Measurements from ENCODE around the gene CCK.

The CCK gene

DNA sequence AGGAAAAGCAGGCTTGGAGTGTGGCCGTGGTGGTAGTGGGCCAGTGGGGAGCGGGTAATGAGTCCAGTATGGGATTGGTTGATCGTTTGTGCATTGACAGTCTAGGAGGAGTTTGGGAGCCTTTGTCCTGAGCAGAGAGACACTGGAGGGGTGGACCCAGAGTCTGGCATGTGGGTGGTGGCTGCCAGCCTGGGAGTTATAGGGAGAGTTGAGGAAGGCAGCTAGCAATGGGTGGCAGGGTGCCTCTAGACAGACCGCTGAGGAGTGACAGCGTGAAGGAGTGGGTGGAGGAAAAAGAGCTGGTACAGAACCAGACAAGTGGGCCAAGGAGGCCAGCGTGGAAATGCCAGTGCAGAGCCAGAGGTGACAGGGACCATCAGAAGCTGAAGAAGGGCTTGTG lies 1.9 kb upstream of the CCK start:
- DNase-seq (ENCODE audit: low read depth), result no peak

DNA sequence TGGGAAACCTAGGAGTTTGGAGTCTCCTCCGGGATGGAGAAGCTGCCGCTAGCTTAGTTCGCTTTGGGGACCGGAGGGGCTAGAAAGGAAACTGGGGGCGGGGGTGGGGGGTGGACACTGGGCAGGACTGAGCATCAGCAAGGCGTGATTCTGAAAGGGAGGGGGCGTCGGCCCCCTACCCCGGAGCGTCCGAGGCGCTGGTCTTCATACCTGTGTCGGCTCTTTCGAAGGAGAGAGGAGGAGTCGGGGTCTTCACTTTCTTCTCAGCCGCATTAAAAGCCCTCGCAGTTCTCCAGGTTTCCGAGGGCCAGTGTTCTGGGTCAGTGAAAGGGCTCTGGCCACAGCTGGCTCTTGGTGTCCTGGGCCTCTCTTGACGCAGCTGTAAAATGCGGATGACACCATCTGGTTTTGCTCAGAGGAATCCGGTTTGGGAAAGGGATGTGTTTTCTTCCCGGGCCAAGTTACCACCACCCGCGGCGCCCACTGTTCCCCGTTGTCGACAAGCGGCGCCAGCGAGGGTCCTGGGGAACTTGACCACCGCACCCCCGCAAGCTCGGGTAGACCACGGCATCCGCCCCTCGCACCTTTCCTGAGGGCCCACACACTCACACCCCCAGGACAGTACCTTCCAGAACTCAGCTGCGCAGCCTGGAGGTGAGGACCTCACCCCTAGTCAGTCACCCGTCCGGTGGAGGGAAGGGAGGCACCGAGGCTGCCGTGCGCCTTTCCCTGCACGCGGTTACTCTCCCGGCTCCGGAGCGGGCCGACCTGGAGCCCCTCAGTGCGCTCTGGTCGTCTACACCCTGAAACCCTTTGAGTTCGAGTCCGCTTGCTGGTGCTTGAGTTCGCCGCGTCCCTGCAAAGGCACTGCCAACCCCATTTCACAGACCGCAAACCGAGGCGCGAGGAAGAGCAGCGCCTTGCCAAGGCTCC lies 660 bp downstream of the CCK start:
- no peak for DNase-seq (ENCODE audit: low read depth)

DNA sequence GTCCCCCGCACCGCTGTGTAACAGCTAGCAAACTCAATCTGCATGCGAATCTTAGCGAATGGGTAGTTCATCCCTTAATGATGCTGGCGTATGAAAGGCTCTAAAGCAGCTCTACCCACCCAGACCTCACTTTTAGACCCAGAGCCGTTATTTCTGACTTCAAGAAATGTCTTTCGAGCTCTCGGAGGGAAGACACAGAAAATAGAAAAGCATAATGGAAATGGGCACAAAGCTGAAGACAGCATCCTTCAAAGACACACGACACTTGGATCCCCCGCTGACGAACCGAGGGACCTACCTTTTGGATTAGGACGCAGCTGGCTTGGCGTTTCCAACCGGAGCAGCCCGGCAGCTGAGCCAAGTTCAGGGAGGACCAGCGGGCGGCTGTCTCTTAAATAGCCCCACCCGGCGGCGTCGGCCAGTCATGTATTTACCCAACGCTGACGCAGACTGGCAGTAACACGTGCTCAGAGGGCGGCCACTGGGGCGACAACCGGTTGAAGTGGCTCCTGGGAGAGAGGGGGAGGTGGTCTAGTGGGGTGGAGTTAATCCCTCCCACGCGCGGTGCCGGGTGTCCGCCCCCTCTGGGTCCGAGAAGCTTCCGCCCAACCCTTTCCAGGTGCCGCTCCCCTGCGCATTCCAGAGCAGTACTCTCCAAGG lies 1.5 kb downstream of the CCK start:
- no peak for DNase-seq (ENCODE audit: low read depth)

DNA sequence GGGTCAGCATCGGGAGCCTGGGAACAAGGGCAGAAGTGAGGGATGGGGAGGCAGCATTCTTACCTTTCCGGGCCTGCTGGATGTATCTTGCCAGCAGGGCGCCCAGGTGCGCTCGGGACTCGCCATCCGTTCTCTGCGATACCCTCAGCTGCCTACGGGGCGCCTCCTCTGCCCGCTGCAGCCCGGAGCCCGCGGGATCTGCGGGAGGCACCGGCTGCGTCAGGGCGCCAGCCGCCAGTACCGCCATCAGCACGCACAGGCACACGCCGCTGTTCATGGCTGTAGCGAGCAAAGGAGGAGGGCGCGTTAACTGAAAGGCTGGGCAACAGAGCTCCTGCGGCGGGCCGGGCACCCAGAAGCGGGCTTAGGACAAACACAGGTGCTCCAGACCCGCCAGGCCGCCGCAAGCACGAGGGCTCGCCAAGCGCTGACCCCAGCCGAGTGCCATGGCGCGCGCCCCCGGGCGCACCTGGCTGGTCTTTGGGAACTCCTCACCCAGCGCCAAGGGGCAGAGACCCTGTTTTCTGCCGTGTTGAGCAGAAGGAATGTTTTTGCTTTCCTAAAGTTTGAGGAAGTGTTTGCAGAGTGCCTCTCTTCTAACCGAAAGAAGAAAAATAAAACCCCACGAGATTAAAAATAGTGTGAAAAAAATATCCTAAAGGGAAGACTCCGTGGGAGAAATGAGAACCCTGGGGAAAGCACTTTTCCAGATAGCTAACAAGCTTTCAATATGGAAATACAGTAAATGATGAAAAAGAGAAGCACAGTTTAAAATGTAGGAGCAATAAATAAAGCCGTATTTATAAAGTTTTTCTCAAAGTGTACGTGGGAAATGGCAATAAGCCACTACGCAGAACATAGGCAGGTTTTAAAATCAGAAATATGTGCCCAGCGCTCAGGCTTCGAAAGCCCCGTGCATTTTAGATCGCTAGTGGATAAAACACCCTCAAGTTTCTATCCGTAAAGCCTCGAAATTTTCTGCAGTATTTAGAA lies 2.3 kb downstream of the CCK start:
- DNase-seq (ENCODE audit: low read depth), result peak; percentile 12

DNA sequence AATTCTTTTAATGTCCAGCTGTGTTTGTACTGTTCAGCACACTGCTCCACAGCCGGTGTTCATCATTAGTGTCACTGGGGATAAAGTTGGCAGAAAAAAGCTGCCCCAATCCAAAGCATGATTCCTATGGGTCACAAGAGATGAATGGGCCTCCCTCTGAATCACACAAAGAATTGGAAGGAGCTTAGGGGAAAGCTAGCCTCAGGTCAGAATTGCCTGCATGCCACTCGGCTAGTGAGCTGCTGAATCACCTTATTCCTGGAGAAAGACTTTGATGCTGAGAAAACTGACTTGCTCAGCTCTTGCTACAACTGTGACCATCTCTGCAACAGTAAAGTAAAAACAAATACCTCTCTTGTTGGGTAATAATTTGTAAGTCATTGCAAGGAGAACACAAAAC lies 3.5 kb downstream of the CCK start:
- no peak for DNase-seq (ENCODE audit: low read depth)

DNA sequence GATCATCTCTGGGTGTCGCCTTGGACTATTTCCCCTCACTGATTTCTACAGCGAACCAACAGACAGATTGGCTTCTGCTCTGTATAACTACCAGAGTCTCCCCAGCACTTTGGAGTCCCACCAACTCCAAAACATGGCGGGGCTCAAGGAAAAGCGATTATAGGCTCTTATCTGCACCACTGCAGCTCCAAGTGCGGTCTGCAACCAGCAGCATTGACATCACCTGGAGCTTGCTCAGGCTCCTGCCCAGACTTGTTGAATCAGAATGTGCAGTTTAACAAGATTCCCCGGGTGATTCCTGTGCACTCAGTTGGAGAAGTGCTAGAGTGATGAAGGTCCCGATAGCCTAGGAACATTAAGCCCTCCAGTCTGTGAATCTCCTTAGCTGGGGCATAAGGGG lies 9.0 kb downstream of the CCK start:
- no peak for DNase-seq (ENCODE audit: low read depth)

DNA sequence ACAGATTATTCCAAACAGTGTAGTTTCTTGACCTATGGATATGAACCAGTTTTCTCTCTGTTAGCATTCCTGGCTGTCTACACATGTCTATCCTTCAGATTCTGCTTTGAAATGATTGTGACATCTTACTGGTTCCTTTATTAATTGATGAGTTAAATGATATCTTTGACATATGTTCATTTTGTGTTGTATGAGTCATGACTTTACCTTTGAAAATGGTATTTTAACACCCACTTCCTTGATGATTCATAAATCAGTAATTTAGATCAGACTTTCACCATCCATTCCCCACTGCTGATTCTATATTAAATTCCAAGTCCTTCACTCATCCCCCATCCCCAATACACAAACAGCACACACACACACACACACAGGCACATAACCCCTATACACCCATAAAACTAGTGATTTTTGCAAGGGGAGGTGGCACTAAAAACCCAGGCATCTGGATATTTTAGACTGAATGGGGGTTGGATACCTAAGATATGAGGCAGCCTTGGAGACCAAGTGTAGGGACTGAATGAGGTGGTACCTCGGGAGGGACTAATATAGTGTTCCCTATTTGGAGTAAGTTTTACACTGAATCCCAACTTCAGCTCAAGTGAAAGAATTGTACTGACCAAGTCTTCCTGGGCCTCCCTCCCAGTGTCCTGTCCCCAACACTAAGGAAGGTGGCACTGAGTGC lies 9.7 kb downstream of the CCK start:
- no peak for DNase-seq (ENCODE audit: low read depth)

DNA sequence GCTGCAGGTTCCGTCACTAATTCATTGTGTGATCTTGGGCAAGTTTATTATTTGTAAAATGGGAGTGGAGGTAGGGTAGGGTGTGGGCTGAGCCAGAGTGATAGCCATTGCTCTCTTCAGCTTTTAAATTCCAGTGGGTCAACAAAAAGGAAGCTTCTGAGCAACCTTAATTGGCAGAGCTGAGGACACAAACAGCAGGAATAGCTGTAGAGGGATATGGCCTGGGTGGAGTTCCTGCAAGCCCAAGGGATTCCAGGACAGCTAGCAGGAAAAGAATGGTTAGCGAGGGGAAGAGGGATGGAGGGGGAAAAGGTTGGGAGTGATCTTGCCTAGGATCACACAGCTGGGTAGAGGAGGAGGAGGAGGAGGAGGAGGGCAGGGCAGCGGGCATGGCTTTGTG lies 11.4 kb downstream of the CCK start:
- DNase-seq (ENCODE audit: low read depth), result no peak

DNA sequence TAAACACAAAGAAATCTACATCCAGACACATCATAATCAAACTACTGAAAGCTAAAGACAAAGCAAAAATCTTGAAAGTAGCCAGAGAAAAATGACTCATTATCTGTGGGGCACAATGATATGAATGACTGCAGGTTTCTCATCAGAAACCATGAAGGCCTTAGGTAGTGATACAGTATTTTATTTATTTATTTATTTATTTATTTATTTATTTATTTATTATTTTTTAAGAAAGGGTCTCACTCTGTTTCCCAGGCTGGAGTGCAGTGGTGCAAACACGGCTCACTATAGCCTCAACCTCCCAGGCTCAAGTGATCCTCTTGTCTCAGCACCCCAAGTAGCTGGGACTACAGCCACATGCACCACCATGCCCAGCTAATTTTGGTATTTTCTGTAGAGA lies 15.2 kb downstream of the CCK start:
- no peak for DNase-seq (ENCODE audit: low read depth)

DNA sequence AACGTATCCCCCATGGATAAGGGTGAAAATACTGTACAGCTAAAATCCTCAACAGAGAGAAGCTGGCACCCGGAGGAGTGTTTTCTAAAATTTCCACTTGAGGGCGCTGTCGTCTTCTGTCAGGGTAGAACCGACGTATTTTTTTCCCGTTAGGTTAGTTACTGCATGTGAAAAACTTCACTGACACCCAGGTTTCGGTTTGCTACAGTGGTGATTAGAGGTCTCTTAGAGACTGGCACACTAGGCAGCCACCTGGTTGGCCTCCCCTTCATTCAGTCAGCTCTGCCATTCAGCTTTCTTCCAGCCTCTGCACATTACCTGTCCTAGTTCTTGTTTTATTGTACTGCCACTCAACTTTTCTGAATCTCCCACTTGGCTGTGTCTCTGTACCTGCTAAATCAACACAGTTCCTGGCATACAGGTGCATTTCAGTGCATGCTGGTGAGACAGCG lies 18.4 kb downstream of the CCK start:
- peak; percentile 50 for DNase-seq (ENCODE audit: low read depth)

DNA sequence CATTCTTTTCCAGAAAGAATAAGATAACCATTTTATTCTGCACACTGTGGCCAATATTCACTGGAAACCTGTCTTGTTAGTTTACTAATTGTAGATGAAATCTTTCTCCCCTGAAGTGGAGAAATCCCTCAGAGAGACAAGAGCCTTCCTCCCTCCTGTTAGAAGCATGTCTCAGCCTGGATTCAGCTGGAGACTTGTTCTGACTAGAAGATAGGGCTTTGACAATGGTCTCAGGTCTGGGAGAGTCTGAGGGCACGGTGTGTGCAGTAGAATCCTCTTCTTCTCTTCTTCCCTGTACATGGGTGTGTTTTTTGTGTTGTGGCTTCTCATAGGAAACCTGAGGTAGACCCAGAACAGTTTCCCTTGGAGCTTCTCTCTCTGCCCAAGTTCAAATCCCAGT lies 19.9 kb downstream of the CCK start:
- DNase-seq (ENCODE audit: low read depth), result no peak

DNA sequence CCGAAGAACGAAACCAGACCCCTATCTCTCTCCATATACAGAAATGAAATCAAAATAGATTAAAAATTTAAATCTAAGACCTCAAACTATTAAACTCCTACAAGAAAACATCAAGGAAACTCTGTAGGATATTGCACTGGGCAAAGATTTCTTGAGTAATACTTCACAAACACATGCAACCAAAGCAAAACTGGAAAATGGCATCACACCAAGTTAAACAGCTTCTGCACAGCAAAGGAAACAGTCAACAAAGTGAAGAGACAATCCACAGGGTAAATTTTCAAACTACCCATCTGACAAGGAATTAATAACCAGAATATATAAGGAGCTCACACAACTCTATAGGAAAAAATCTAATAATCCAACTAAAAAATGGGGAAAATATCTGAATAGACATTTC lies 29.4 kb downstream of the CCK start:
- DNase-seq (ENCODE audit: low read depth), result no peak

DNA sequence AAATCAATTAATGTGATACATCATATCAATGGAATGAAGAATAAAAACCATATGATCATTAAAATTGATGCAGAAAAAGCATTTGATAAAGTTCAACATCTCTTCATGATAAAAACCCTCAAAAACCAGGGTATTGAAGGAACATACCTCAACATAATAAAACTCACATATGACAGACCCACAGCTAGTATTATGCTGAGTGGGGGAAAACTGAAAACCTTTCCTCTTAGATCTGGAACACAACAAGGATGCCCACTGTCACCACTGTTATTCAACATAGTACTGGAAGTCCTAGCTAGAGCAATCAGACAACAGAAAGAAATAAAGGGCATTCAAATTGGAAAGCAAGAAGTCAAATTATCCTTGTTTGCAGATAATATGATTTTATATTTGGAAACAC lies 30.5 kb downstream of the CCK start:
- DNase-seq (ENCODE audit: low read depth), result no peak

DNA sequence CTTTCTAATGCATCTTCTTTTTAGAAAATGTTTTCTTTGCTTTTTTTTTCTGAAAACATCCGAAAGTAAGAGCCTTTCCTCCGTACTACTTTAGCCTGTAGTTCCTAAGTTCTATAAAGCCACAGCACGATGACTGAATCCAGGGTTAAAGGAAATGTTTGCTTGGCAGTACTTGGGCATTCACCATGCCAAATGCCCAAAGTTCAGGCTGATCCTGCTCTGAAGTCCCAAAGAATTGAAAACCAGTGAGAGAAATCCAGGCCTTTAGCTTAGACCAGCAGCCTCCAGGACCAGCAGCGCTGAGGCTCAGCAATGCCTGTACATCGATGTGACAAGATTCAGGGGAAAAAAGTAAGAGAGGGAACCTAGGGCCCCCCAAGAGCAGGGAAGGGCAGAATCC lies 35.1 kb downstream of the CCK start:
- no peak for DNase-seq (ENCODE audit: low read depth)

DNA sequence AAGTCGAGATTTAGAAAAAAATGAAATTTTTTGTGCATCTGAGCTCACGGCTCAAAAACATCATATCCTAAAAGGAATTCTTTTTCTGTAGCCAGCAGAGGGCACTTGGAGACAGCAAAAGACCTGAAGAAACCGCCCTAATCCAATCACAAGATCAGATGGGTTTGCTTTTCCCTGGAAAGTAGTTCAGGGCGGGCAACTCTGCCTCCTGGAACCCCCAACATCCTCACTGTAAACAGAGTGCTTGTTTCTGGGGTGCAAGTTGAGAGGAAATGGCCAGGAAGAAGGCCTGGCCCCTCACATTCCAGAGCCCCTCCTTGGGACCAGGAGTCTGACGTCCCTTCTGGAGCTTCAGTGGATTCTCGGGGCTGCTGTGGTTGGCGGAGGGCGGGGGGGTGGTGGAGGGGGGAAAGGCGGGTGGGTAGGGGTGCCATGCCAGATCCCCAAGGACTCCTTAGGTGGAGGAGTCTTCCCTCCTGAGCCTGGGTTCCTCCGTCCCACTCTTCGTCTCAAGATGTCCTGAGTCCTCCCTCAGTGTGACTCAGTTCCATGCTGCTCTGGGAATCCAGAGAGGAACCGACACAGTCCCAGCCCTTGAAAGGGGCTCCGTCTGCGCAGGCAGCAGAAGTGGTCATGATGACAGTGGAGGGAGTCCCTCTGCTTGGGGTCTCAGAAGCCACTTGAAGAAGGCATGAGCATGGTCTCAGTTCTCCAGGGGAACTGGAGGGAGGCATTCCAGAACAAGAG lies 35.9 kb downstream of the CCK start:
- DNase-seq (ENCODE audit: low read depth), result no peak

DNA sequence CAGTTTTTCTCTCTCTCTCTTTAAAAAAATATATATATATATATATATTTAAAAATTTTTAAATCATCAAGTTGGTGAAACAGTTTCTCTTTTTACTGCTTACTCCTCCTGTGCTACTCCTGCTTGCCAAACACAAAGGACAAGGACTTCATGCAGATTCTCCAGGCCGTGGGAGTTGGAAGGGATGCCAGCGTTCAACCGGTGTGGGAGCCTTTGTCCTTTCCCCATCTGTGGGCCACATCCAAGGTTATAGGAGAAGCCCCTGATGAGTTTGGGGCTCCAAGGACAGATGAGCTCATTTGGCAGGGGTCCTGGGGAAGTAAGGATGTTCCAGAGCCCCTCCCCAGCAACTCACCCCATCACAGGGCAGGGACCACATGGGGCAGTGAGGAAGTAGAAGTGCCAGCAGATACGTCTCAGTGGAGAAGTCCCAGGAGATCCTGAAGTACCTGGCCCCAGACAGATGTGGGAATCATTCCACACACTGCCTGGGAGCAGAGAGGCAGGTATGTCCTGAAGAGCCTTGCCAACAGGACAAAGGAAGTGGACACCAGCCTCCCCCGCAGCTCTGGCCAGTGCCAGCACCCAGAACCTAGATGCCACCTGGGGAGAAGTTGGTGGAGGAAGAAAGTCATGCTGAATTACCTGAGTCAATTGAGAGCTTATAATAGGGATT lies 36.6 kb downstream of the CCK start:
- DNase-seq (ENCODE audit: low read depth), result no peak

DNA sequence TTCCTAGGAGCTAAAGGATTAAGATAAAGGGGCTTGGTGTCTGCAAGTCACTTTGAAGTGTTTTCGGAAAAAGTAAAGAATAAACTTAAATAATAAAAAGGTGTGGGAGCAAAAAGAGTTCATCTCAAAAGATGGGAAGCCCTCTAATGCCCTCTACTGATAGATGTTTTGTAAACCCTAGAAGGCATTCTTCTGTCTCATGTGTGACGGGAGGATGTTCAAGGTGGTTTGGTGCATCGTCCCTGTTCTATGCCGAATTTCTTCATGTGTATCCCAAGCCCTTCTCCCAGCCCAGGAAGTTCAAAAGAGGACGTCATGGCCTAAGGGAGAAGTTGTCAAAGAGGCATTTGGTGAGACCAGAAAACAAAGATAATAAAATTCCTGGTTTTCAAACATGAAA lies 37.2 kb downstream of the CCK start:
- no peak for DNase-seq (ENCODE audit: low read depth)

DNA sequence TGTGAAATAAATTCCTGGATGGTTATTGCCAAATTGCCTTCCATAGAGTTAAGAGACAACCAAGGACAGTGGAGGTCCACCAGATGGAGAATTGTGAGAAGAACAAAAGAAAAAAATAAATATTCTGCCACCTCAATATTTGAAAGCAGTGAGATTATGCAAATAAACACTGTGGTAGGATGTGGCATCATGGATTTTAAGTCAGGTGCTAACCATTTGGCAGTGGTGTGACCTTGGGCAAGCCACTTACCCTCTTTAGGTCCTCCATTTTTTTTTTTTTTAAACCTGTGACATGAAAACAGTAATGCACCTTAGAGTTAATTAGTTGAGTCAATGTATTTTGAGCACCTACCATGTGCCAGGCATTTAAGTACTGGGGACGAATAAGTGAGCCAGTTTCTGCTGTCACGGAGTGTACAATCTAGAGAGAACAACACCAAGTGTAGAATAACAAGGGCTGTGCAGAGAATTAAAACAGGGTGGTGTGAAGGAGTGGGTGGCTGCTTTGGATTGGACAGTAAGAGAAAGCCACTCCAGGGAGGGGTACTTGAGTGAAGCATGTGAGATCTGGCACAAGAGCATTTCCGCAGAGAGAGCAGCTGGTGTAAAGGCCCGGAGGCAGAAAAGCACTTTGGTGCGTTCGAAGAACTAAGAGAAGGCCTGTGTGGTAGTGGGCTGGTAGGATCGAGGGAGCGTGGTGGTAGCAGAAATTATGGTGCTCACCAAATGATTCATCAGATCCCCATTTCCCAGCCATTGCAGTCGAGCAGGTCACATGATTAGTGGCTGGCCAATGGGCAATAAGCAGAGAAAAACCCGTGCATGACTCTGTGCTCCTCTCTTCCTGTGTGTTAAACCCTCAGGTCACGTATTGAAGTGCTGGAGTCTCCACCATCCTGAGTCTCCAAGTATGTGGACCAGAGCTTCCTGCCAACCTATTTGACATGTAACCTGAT lies 39.2 kb downstream of the CCK start:
- DNase-seq (ENCODE audit: low read depth), result no peak

Measured in activated T-cell treated with anti-CD3 and anti-CD28 coated beads for 48 hours (primary cell).